ENCODE results near the gene UVRAG. TPM values are rescaled to one million over a fixed set of nuclear protein-coding genes. Genes with fewer than 3 reads are reported as not detected.
A peak's percentile ranks its signal among the peaks of the same experiment; 100 is the strongest.
"Not testable (repeated sequence)": the region's sequence is repeated elsewhere in the genome, so short reads cannot be mapped to it uniquely, and the experiment has no call there.

UVRAG gene
- total RNA-seq, 1 experiment from 2014 or later: 16.4 TPM

GRCh38 chr11:75879737-75880136, 64.7 kb downstream of the UVRAG start:
- H3K27me3 ChIP-seq (ENCODE audit: control insufficient read depth, insufficient read depth, low read length): no peaks in the 10 kb centered on the region

GRCh38 chr11:75880343-75880742, 65.3 kb downstream of the UVRAG start:
- H3K36me3 ChIP-seq (replicated peaks; ENCODE audit: control insufficient read depth, insufficient read depth, low read length); DNase-seq; H3K4me3 ChIP-seq (ENCODE audit: insufficient read depth, low read depth, low read length); H3K27me3 ChIP-seq (ENCODE audit: control insufficient read depth, insufficient read depth, low read length): not testable (repeated sequence)

More at GRCh38 chr11:75879737-75880136, 64.7 kb downstream of the UVRAG start:
- no peaks in the 10 kb centered on the region for H3K36me3 ChIP-seq (replicated peaks; ENCODE audit: control insufficient read depth, insufficient read depth, low read length)
- no peak for DNase-seq
- no peak overlapping the region for H3K4me3 ChIP-seq (ENCODE audit: insufficient read depth, low read depth, low read length)

- no peak for DNase-seq
- H3K27me3 ChIP-seq (ENCODE audit: control insufficient read depth, insufficient read depth, low read length): no peaks in the 10 kb centered on the region
Measured at GRCh38 chr11:75884321-75884720, 69.3 kb downstream of the UVRAG start.

GRCh38 chr11:75888416-75888815, 73.4 kb downstream of the UVRAG start:
- H3K36me3 ChIP-seq (replicated peaks; ENCODE audit: control insufficient read depth, insufficient read depth, low read length): no peaks in the 10 kb centered on the region
- H3K4me3 ChIP-seq (ENCODE audit: insufficient read depth, low read depth, low read length): no peak overlapping the region
- H3K27me3 ChIP-seq (ENCODE audit: control insufficient read depth, insufficient read depth, low read length): no peaks in the 10 kb centered on the region
- no peak for DNase-seq

More at GRCh38 chr11:75884321-75884720, 69.3 kb downstream of the UVRAG start:
- H3K36me3 ChIP-seq (replicated peaks; ENCODE audit: control insufficient read depth, insufficient read depth, low read length): no peaks in the 10 kb centered on the region
- no peak overlapping the region for H3K4me3 ChIP-seq (ENCODE audit: insufficient read depth, low read depth, low read length)

- H3K36me3 ChIP-seq (replicated peaks; ENCODE audit: control insufficient read depth, insufficient read depth, low read length): no peaks in the 10 kb centered on the region
- H3K4me3 ChIP-seq (ENCODE audit: insufficient read depth, low read depth, low read length): no peak overlapping the region
- DNase-seq: no peak
- H3K27me3 ChIP-seq (ENCODE audit: control insufficient read depth, insufficient read depth, low read length): no peaks in the 10 kb centered on the region
Measured at GRCh38 chr11:75891947-75892739, 77.1 kb downstream of the UVRAG start.

GRCh38 chr11:75893251-75893650, 78.2 kb downstream of the UVRAG start:
- H3K4me3 ChIP-seq (ENCODE audit: insufficient read depth, low read depth, low read length): no peak overlapping the region
- no peaks in the 10 kb centered on the region for H3K27me3 ChIP-seq (ENCODE audit: control insufficient read depth, insufficient read depth, low read length)
- no peak for DNase-seq
- no peaks in the 10 kb centered on the region for H3K36me3 ChIP-seq (replicated peaks; ENCODE audit: control insufficient read depth, insufficient read depth, low read length)

- H3K36me3 ChIP-seq (replicated peaks; ENCODE audit: control insufficient read depth, insufficient read depth, low read length): no peaks in the 10 kb centered on the region
- no peaks in the 10 kb centered on the region for H3K27me3 ChIP-seq (ENCODE audit: control insufficient read depth, insufficient read depth, low read length)
- no peak overlapping the region for H3K4me3 ChIP-seq (ENCODE audit: insufficient read depth, low read depth, low read length)
- no peak for DNase-seq
Measured at GRCh38 chr11:75894036-75894585, 79.1 kb downstream of the UVRAG start.

GRCh38 chr11:75896843-75897419, 81.9 kb downstream of the UVRAG start:
- H3K36me3 ChIP-seq (replicated peaks; ENCODE audit: control insufficient read depth, insufficient read depth, low read length): no peaks in the 10 kb centered on the region
- H3K4me3 ChIP-seq (ENCODE audit: insufficient read depth, low read depth, low read length): no peak overlapping the region
- H3K27me3 ChIP-seq (ENCODE audit: control insufficient read depth, insufficient read depth, low read length): no peaks in the 10 kb centered on the region
- DNase-seq: peak; percentile 27

- H3K27me3 ChIP-seq (ENCODE audit: control insufficient read depth, insufficient read depth, low read length): no peaks in the 10 kb centered on the region
- no peak for DNase-seq
- H3K36me3 ChIP-seq (replicated peaks; ENCODE audit: control insufficient read depth, insufficient read depth, low read length): no peaks in the 10 kb centered on the region
- no peak overlapping the region for H3K4me3 ChIP-seq (ENCODE audit: insufficient read depth, low read depth, low read length)
Measured at GRCh38 chr11:75898871-75899270, 83.9 kb downstream of the UVRAG start.

- H3K4me3 ChIP-seq (ENCODE audit: insufficient read depth, low read depth, low read length): no peak overlapping the region
- DNase-seq: no peak
Measured at GRCh38 chr11:75899806-75900205, 84.8 kb downstream of the UVRAG start.

GRCh38 chr11:75900848-75901247, 85.8 kb downstream of the UVRAG start:
- Histone ChIP-seq H3K36me3 (replicated peaks; ENCODE audit: control insufficient read depth, insufficient read depth, low read length) (no peaks in the 10 kb centered on the region), H3K27me3 (ENCODE audit: control insufficient read depth, insufficient read depth, low read length) (no peaks in the 10 kb centered on the region), H3K4me3 (ENCODE audit: insufficient read depth, low read depth, low read length) (no peak overlapping the region)
- DNase-seq: no peak

More at GRCh38 chr11:75899806-75900205, 84.8 kb downstream of the UVRAG start:
- Histone ChIP-seq H3K27me3 (ENCODE audit: control insufficient read depth, insufficient read depth, low read length) (no peaks in the 10 kb centered on the region), H3K36me3 (replicated peaks; ENCODE audit: control insufficient read depth, insufficient read depth, low read length) (no peaks in the 10 kb centered on the region)

GRCh38 chr11:75902631-75903030, 87.6 kb downstream of the UVRAG start:
- Histone ChIP-seq H3K4me3 (ENCODE audit: insufficient read depth, low read depth, low read length) (no peak overlapping the region), H3K27me3 (ENCODE audit: control insufficient read depth, insufficient read depth, low read length) (no peaks in the 10 kb centered on the region), H3K36me3 (replicated peaks; ENCODE audit: control insufficient read depth, insufficient read depth, low read length) (no peaks in the 10 kb centered on the region)
- DNase-seq: no peak

- no peak for DNase-seq
- no peaks in the 10 kb centered on the region for H3K27me3 ChIP-seq (ENCODE audit: control insufficient read depth, insufficient read depth, low read length)
- H3K4me3 ChIP-seq (ENCODE audit: insufficient read depth, low read depth, low read length): no peak overlapping the region
- H3K36me3 ChIP-seq (replicated peaks; ENCODE audit: control insufficient read depth, insufficient read depth, low read length): no peaks in the 10 kb centered on the region
Measured at GRCh38 chr11:75903276-75903675, 88.3 kb downstream of the UVRAG start.

GRCh38 chr11:75905434-75905833, 90.4 kb downstream of the UVRAG start:
- no peak overlapping the region for H3K4me3 ChIP-seq (ENCODE audit: insufficient read depth, low read depth, low read length)
- H3K27me3 ChIP-seq (ENCODE audit: control insufficient read depth, insufficient read depth, low read length): no peaks in the 10 kb centered on the region
- DNase-seq: no peak
- H3K36me3 ChIP-seq (replicated peaks; ENCODE audit: control insufficient read depth, insufficient read depth, low read length): no peaks in the 10 kb centered on the region

GRCh38 chr11:75907906-75908527, 93.0 kb downstream of the UVRAG start:
- no peak for DNase-seq
- no peaks in the 10 kb centered on the region for H3K36me3 ChIP-seq (replicated peaks; ENCODE audit: control insufficient read depth, insufficient read depth, low read length)

More at GRCh38 chr11:75907906-75908527, 93.0 kb downstream of the UVRAG start:
- Histone ChIP-seq H3K4me3 (ENCODE audit: insufficient read depth, low read depth, low read length) (no peak overlapping the region), H3K27me3 (ENCODE audit: control insufficient read depth, insufficient read depth, low read length) (no peaks in the 10 kb centered on the region)

Measured in H7 (cell line).